ENCODE data around the gene ARL15. TPM values are rescaled to one million over a fixed set of nuclear protein-coding genes. Genes with fewer than 3 reads are reported as not detected.

The ARL15 gene
- total and polyA plus RNA-seq, 2 of the 4 experiments (the other 2 are of a cell fraction), result 7.3 to 19.2 TPM

DNA sequence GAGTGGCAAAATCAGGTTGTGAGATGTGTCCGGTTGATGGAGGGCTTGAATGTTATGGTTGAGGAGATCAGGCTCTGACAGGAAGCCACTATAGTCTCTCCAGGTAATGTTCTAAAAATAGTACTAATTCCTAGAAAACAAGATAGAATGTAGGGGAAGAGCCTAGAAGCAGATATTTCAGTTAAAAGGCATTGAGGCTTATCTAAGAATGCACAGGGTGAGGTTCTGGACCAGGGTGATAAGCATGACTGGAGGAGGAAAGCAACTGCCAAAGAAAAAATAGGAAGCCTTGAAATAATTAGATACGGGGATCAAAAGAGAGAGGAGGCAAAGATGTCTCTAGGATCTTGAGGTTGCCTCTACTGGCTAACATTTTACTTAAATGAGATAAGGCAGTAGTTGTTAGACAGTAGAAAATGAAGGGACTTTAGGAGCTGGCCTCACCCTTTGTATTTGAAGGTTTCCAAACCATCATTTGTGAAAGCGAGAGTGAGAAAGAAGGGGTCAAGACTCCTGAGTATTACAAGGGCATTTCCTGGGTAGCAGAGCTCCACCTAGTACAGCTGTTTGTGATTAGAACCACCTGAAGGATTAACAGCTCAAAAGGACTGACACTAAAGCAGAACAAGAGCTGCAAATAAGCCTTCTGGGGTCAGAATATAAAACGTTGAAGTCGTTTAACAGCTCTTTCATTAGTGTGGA lies 15.4 kb upstream of the ARL15 start:
- no peak for DNase-seq
- intact Hi-C loops (cut with micrococcal nuclease), result no loop called here
- CTCF ChIA-PET, result no interaction called here

More for the DNA sequence above, 15.4 kb upstream of the ARL15 start:
- H3K27me3 ChIP-seq (ENCODE audit: control insufficient read depth, insufficient read depth, low read length), result peaks cover 22% of the 10 kb centered on the region
- no peak overlapping the region for H3K4me2 ChIP-seq (ENCODE audit: low read depth, low read length)
- no peak overlapping the region for H3K27ac ChIP-seq (ENCODE audit: insufficient read depth, low read length)
- H2BK15ac ChIP-seq (ENCODE audit: low read depth, low read length), result no peak overlapping the region
- no peak overlapping the region for H2BK5ac ChIP-seq (ENCODE audit: low read depth, low read length, poor library complexity, severe bottlenecking)
- no peak overlapping the region for H2AK9ac ChIP-seq (replicated peaks; ENCODE audit: low read depth, low read length, poor library complexity)
- H3K9me1 ChIP-seq (ENCODE audit: insufficient read depth, low read length), result peaks cover 6% of the 10 kb centered on the region
- no peak overlapping the region for H2BK20ac ChIP-seq (ENCODE audit: low read depth, low read length)
- peaks cover 9% of the 10 kb centered on the region for H3K4me1 ChIP-seq (ENCODE audit: control insufficient read depth, insufficient read depth, low read length)
- no peak overlapping the region for H2AK5ac ChIP-seq (ENCODE audit: low read depth, low read length)
- ATAC-seq (ENCODE audit: low read depth), result no peak
- no peak overlapping the region for H3K14ac ChIP-seq (replicated peaks; ENCODE audit: low read depth, low read length)
- TF ChIP-seq MAZ (IDR thresholded peaks at IDR 0.05; ENCODE audit: borderline replicate concordance, low read depth, low read length) (no peak), NFE2L2 (IDR thresholded peaks at IDR 0.05; ENCODE audit: low read depth, low read length) (no peak), CHD1 (IDR thresholded peaks at IDR 0.05; ENCODE audit: low read depth, low read length) (no peak), SMC3 (IDR thresholded peaks at IDR 0.05; ENCODE audit: low read depth, low read length) (no peak), MAFK (IDR thresholded peaks at IDR 0.05; ENCODE audit: low read depth, low read length) (no peak), CEBPB (IDR thresholded peaks at IDR 0.05; ENCODE audit: low read depth, low read length) (no peak), BHLHE40 (IDR thresholded peaks at IDR 0.05; ENCODE audit: low read depth, low read length) (no peak), RFX5 (IDR thresholded peaks at IDR 0.05; ENCODE audit: low read depth, low read length) (no peak), POLR2A (IDR thresholded peaks at IDR 0.05; ENCODE audit: low read depth, low read length) (no peak), FOS (IDR thresholded peaks at IDR 0.05; ENCODE audit: low read depth, low read length) (no peak)
- TF ChIP-seq, protein P1, sequence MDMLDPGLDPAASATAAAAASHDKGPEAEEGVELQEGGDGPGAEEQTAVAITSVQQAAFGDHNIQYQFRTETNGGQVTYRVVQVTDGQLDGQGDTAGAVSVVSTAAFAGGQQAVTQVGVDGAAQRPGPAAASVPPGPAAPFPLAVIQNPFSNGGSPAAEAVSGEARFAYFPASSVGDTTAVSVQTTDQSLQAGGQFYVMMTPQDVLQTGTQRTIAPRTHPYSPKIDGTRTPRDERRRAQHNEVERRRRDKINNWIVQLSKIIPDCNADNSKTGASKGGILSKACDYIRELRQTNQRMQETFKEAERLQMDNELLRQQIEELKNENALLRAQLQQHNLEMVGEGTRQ (IDR thresholded peaks at IDR 0.05; ENCODE audit: low read depth, low read length), result no peak
- TF ChIP-seq, protein P2, sequence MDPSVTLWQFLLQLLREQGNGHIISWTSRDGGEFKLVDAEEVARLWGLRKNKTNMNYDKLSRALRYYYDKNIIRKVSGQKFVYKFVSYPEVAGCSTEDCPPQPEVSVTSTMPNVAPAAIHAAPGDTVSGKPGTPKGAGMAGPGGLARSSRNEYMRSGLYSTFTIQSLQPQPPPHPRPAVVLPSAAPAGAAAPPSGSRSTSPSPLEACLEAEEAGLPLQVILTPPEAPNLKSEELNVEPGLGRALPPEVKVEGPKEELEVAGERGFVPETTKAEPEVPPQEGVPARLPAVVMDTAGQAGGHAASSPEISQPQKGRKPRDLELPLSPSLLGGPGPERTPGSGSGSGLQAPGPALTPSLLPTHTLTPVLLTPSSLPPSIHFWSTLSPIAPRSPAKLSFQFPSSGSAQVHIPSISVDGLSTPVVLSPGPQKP (IDR thresholded peaks at IDR 0.05; ENCODE audit: borderline replicate concordance, low read depth, low read length), result no peak
- in situ Hi-C loops (cut with MboI; ENCODE audit: low sequenced_read_pairs), result no loop called here
- no TSS peak for BruUV-seq (replicated peaks)
- no CpG with 5 or more reads among the region's 5 CpGs for WGBS, 2 experiments (ENCODE audit: extremely low coverage in 2 of 2, insufficient read length in 1 of 2)
- H3K9ac ChIP-seq (ENCODE audit: low read depth, low read length), result no peak overlapping the region
- H4K20me1 ChIP-seq (ENCODE audit: insufficient read depth, low read length), result no peaks in the 10 kb centered on the region
- H3K18ac ChIP-seq (ENCODE audit: low read depth, low read length), result no peak overlapping the region
- H4K5ac ChIP-seq (ENCODE audit: low read depth, low read length), result no peak overlapping the region
- POLR2A ChIA-PET (ENCODE audit: unreplicated experiment), result no interaction called here
- H3K9me3 ChIP-seq (ENCODE audit: control insufficient read depth, insufficient read depth, low read length), result no peaks in the 10 kb centered on the region
- H3K36me3 ChIP-seq (ENCODE audit: control insufficient read depth, insufficient read depth, low read length), result no peaks in the 10 kb centered on the region
- no peak overlapping the region for H3K4me3 ChIP-seq (ENCODE audit: insufficient read depth, low read depth, low read length)
- H3K23ac ChIP-seq (ENCODE audit: low read depth, low read length), result no peak overlapping the region
- dilution Hi-C loops (cut with HindIII; ENCODE audit: low sequenced_read_pairs, unreplicated experiment), result no loop called here
- H4K8ac ChIP-seq (ENCODE audit: low read depth in 2 of 2, low read length in 2 of 2), result no peak overlapping the region
- no peaks in the 10 kb centered on the region for H3K79me1 ChIP-seq (ENCODE audit: low read depth in 1 of 2, low read length in 2 of 2)
- no peak overlapping the region for H2AFZ ChIP-seq (replicated peaks; ENCODE audit: low read length, poor library complexity)
- H3K4ac ChIP-seq (ENCODE audit: low read depth, low read length), result no peak overlapping the region
- no peak overlapping the region for H2BK120ac ChIP-seq (ENCODE audit: low read depth, low read length)
- H3K56ac ChIP-seq (ENCODE audit: extremely low read depth, insufficient read depth, low read length), result no peak overlapping the region
- no peak overlapping the region for H4K91ac ChIP-seq (ENCODE audit: insufficient read depth, low read depth, low read length)
